ENCODE data around the gene APOBEC3C. TPM values are rescaled to one million over a fixed set of nuclear protein-coding genes. Genes with fewer than 3 reads are reported as not detected.
"Not testable (repeated sequence)": the region's sequence is repeated elsewhere in the genome, so short reads cannot be mapped to it uniquely, and the experiment has no call there.

The APOBEC3C gene
- total RNA-seq, 2 experiments from 2014 or later: 147 to 176 TPM

DNA sequence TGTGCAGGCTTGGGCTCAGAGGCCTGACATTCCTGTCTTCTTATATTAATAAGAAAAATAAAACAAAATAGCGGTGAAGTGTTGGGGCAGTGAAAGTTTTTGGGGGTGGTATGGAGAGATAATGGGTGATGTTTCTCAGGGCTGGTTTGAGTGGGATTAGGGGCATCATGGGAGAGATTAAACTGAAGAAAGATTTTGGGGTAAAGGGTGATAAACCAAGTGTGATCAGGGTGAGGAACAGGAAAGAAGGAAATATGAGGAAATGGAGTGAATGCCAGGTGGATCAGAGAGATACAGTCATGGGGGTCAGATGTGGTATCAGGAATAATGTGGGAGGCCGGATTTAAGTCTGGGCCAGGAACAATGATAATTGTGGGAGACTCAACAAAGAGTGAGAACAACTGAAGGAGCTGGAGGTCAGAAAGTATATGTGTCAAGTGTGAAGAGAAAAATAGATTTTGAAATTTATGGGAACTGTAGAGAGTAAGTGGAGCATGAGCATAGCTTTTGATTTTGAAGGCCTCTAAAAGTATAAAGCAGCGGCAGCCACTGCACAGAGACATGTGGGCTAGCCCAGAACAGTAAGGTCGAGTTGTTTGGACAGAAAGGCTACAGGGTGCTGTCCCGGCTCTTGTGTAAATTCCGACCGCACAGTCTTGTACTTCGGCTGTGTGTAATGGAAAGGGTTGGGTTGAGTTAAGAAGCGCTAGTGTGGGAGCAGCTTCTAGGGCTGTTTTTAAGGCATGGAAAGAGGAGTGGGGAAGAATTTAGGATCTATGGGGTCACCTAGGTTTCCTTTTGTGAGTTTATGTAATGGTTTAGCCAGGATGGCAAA is 52.6 kb downstream of the APOBEC3C start:
- not testable (repeated sequence) for H3K9me3 Mint-ChIP-seq (ENCODE audit: low read depth)

DNA sequence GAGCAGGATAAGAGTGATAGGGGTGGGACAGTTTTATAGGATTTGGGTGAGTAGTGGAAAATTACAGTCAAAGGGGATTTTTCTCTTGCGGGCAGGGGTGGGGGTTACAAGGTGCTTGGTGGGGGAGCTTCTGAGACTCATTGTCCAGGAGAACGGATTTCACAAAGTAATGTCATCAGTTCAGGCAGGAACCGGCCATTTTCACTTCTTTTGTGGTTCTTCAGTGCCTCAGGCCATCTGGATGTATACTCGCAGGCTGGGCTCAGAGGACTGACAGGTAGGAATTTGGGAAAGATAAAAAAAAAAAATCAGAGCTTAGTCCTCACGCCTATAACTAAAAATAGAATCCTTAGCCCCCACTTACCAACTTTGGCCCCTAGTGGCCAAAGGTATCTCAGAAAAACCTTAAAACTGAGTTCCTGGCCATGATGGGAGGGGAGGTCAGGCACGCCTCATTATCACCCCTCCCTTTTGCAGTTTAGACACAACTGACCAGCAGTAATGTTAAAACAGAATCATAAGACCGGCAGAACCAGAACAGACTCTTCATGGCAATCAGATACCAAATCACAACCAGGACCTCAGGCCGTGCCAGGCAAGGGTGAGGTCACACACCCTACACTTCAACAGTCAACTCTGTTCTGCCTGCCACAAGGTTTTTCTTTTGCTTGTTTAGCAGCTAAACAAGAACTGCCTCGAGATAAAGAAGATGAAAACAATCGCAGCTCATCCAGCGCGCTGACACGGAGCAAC is 54.2 kb downstream of the APOBEC3C start:
- no peak overlapping the region for H3K4me3 Mint-ChIP-seq
- H3K36me3 Mint-ChIP-seq: no peaks in the 10 kb centered on the region
- no peaks in the 10 kb centered on the region for H3K9me3 Mint-ChIP-seq (ENCODE audit: low read depth)
- no peaks in the 10 kb centered on the region for H3K27me3 Mint-ChIP-seq
- no peak overlapping the region for H3K27ac Mint-ChIP-seq
- CTCF ChIA-PET: interaction anchor here (1.0 to 1.4 kb wide), 2 partner anchors 28 to 55 kb away, joined by 3 to 4 read pairs; no protein-coding TSS in a partner anchor
- no peak for DNase-seq
- peaks cover 5% of the 10 kb centered on the region for H3K4me1 Mint-ChIP-seq
- ATAC-seq: no peak

More for the DNA sequence above, 52.6 kb downstream of the APOBEC3C start:
- H3K27ac Mint-ChIP-seq, H3K4me3 Mint-ChIP-seq, H3K4me1 Mint-ChIP-seq, ATAC-seq, DNase-seq, H3K36me3 Mint-ChIP-seq, H3K27me3 Mint-ChIP-seq, CTCF ChIA-PET: not testable (repeated sequence)

Other genes with a start within 250 kb of the APOBEC3C start
- gene DNAL4, start 220.1 kb upstream of the APOBEC3C start, total RNA-seq: 1 to 10 TPM; 8.2 to 8.9 TPM
- gene NPTXR, start 170.2 kb upstream of the APOBEC3C start, total RNA-seq: 1 to 10 TPM in 1 of 2 experiments, under 1 TPM in 1; 0.96 to 2.4 TPM
- 100 to 1,000 TPM in 1 of 2 experiments, 10 to 100 TPM in 1; 73.1 to 124 TPM for gene CBX6, start 142.0 kb upstream of the APOBEC3C start, total RNA-seq
- not detected for gene APOBEC3A, start 56.6 kb upstream of the APOBEC3C start, total RNA-seq
- gene APOBEC3B, start 31.9 kb upstream of the APOBEC3C start, total RNA-seq: 10 to 100 TPM; 32.8 to 82.6 TPM
- 10 to 100 TPM; 49.8 to 69.4 TPM for gene APOBEC3D, start 6.9 kb downstream of the APOBEC3C start, total RNA-seq
- 10 to 100 TPM; 39.8 to 58.0 TPM for gene APOBEC3F, start 26.6 kb downstream of the APOBEC3C start, total RNA-seq
- gene APOBEC3G, start 63.0 kb downstream of the APOBEC3C start, total RNA-seq: 100 to 1,000 TPM; 146 to 196 TPM
- 100 to 1,000 TPM in 1 of 2 experiments, 10 to 100 TPM in 1; 67.0 to 137 TPM for gene APOBEC3H, start 83.0 kb downstream of the APOBEC3C start, total RNA-seq
- gene CBX7, start 138.4 kb downstream of the APOBEC3C start, total RNA-seq: 10 to 100 TPM; 12.7 to 13.5 TPM
- under 1 TPM in 1 of 2 experiments, not detected in 1; 0.35 TPM for gene PDGFB, start 230.7 kb downstream of the APOBEC3C start, total RNA-seq